ENCODE data around the gene SLN.

The SLN gene

GRCh38 chr11:107707215-107707671, 4.6 kb downstream of the SLN start:
- no peak overlapping the region for H3K4me3 ChIP-seq (ENCODE audit: low read depth, low read length)
- no peaks in the 10 kb centered on the region for H3K4me1 ChIP-seq (ENCODE audit: control insufficient read depth, insufficient read depth, low read length)
- no peak overlapping the region for H3K27ac ChIP-seq (ENCODE audit: extremely low read depth, low read depth, low read length)
- no peak for TF ChIP-seq ZNF624 (tag by site-specific recombination; IDR thresholded peaks at IDR 0.05)
- TF ChIP-seq ZNF747 (tag by site-specific recombination; IDR thresholded peaks at IDR 0.05) = no peak
- TF ChIP-seq ZBTB48 (tag by site-specific recombination; IDR thresholded peaks at IDR 0.05) = no peak
- TF ChIP-seq SALL2 (tag by site-specific recombination; IDR thresholded peaks at IDR 0.05; ENCODE audit: borderline replicate concordance) = no peak
- no peak for TF ChIP-seq HOXD13 (CRISPR knock-in tag; IDR thresholded peaks at IDR 0.05; ENCODE audit: borderline replicate concordance)
- TF ChIP-seq ZNF184 (tag by site-specific recombination; IDR thresholded peaks at IDR 0.05) = no peak
- TF ChIP-seq ZNF157 (tag by site-specific recombination; IDR thresholded peaks at IDR 0.05) = no peak
- no peak for TF ChIP-seq ZSCAN16 (tag by site-specific recombination; IDR thresholded peaks at IDR 0.05)
- TF ChIP-seq ZFP37 (tag by site-specific recombination; IDR thresholded peaks at IDR 0.05) = no peak
- no peak for TF ChIP-seq SETDB1 (IDR thresholded peaks at IDR 0.05; ENCODE audit: insufficient read length, low read length)
- TF ChIP-seq ZNF658 (tag by site-specific recombination; IDR thresholded peaks at IDR 0.05) = no peak
- no peak for TF ChIP-seq ZNF366 (tag by site-specific recombination; conservative IDR thresholded peaks at IDR 0.05)
- TF ChIP-seq ZNF473 (tag by site-specific recombination; IDR thresholded peaks at IDR 0.05) = no peak
- H3K9me3 ChIP-seq (ENCODE audit: control insufficient read depth, insufficient read depth, low read depth, low read length) = no peaks in the 10 kb centered on the region
- POLR2A ChIA-PET = no interaction called here
- no peaks in the 10 kb centered on the region for H3K36me3 ChIP-seq (ENCODE audit: control insufficient read depth in 2 of 2, insufficient read depth in 1 of 2, low read length in 2 of 2)
- CTCF ChIA-PET = interaction anchor here (0.7 kb wide), 1 partner anchor 147 kb away, joined by 3 read pairs; no protein-coding TSS in a partner anchor

GRCh38 chr11:107706531-107706930, 5.3 kb downstream of the SLN start:
- Histone ChIP-seq H3K27ac (ENCODE audit: extremely low read depth, low read depth, low read length) (no peak overlapping the region), H3K4me1 (ENCODE audit: control insufficient read depth, insufficient read depth, low read length) (no peaks in the 10 kb centered on the region), H3K36me3 (ENCODE audit: control insufficient read depth in 2 of 2, insufficient read depth in 1 of 2, low read length in 2 of 2) (no peaks in the 10 kb centered on the region), H3K4me3 (ENCODE audit: low read depth, low read length) (no peak overlapping the region), H3K9me3 (ENCODE audit: control insufficient read depth, insufficient read depth, low read depth, low read length) (no peaks in the 10 kb centered on the region)
- no peak for TF ChIP-seq ZNF664 (tag by site-specific recombination; IDR thresholded peaks at IDR 0.05)
- no peak for TF ChIP-seq ZBTB6 (tag by site-specific recombination; IDR thresholded peaks at IDR 0.05)
- TF ChIP-seq ZNF426 (tag by site-specific recombination; IDR thresholded peaks at IDR 0.05) = no peak
- no peak for TF ChIP-seq HIC1 (tag by site-specific recombination; IDR thresholded peaks at IDR 0.05)
- TF ChIP-seq ZFP69B (tag by site-specific recombination; IDR thresholded peaks at IDR 0.05) = no peak
- no peak for TF ChIP-seq ZNF747 (tag by site-specific recombination; IDR thresholded peaks at IDR 0.05)
- no peak for TF ChIP-seq HOXC10 (CRISPR knock-in tag; IDR thresholded peaks at IDR 0.05)
- TF ChIP-seq ZNF596 (tag by site-specific recombination; IDR thresholded peaks at IDR 0.05) = no peak
- TF ChIP-seq ZNF513 (tag by site-specific recombination; IDR thresholded peaks at IDR 0.05) = no peak
- TF ChIP-seq MZF1 (tag by site-specific recombination; IDR thresholded peaks at IDR 0.05; ENCODE audit: borderline replicate concordance) = no peak
- TF ChIP-seq ZNF19 (tag by site-specific recombination; IDR thresholded peaks at IDR 0.05; ENCODE audit: low read depth) = no peak
- ChIA-PET POLR2A (no interaction called here), CTCF (interaction anchor here (0.5 to 1.1 kb wide), 3 partner anchors 11 to 1613 kb away, joined by 3 to 4 read pairs (median 4); no protein-coding TSS in a partner anchor)

Data from HEK293 (cell line).